Nasal cavity respiratory epithelium epithelial cell of viscerocranial mucosa (primary cell): ENCODE data around the gene GGTA1. TPM values are rescaled to one million over a fixed set of nuclear protein-coding genes. Genes with fewer than 3 reads are reported as not detected.

Experiments used
- total RNA-seq: library from RNA; depleted of rRNA; stranded (reverse); fragments of >200 nt; gene quantifications from 2 replicates; pipeline ENCODE4 v1.2.3, GENCODE V29; 2014

Gene GGTA1
- total RNA-seq = under 0.01 and 0.14 TPM in 2 replicates

DNA sequence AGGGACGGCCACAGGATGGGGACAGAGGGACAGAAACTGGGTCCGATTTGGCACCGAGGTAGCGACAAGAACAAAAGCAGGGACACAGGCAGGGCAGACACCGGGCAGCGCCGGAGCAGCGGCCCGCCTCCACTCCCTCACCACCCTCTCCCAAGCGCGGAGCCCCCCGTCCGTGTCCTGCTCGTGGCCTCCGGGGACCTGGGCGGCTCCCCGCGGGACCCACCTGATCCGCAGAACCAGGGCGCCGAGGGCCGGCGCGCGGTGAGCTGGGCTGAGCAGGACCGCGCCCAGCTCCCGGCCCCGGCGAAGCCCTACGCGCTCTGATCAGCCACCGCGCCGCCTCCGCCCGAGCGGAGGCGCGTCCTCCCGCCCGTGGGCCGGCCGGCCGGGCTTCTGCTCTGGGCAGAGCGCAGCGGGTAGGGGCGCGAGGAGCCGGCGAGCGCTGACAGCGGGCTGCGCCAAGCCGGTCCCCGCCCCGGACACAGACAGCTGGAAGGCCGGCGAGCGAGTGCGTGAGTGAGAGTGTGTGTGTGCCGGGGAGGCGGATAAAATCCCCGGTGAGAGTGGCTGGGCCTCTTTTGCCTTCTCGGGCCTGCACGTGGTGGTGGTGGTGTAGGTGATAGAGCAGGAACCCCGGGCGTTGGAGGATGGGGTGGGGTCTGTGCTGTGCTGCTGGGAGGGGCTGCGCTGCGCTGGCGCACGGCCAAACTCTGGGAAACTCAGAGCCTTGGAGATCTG is at the start of gene GGTA1:
GGTA1 (minus strand) TSS at position 418 of the 738 bp plus-strand sequence. CDS start 31,922 bp downstream, outside the sequence.

Other genes starting within 250 kb of the GGTA1 start
- 215 and 498 TPM in 2 replicates for gene GSN, start 231.7 kb downstream of the GGTA1 start, total RNA-seq
- gene STOM, start 129.6 kb downstream of the GGTA1 start, total RNA-seq = 177 and 246 TPM in 2 replicates
- gene DAB2IP, start 151.8 kb upstream of the GGTA1 start, total RNA-seq = 10.3 and 41.1 TPM in 2 replicates